ENCODE measurements around the gene CNOT11.

- TF ChIP-seq CTCF (IDR thresholded peaks at IDR 0.05) (no peak), POLR2A (IDR thresholded peaks at IDR 0.05) (no peak)
Measured at GRCh38 chr2:101264360-101264939, 11.8 kb downstream of the CNOT11 start.

Data from right lobe of liver (tissue), 4 donors.